Ovary (tissue), 9 donors: ENCODE results near the gene PLEKHN1. TPM values are rescaled to one million over a fixed set of nuclear protein-coding genes. Genes with fewer than 3 reads are reported as not detected.
"Not testable (repeated sequence)": the region's sequence is repeated elsewhere in the genome, so short reads cannot be mapped to it uniquely, and the experiment has no call there.

Experiments
- DNase-seq, 5 donors: peaks; one replicate each; pipeline ENCODE4 v3.0.0-alpha.2; 2019 to 2020
- H3K27ac ChIP-seq, 2 donors: fragments of 200-600 bp; one replicate each; pipeline versions ENCODE4 v1.5.1 to v1.8.0; 2019 to 2022
- H3K27me3 ChIP-seq: fragments of 200-600 bp; one replicate; pipeline ENCODE4 v1.8.0; 2022
- H3K36me3 ChIP-seq: fragments of 200-600 bp; sonication (generic); one replicate; pipeline ENCODE4 v1.5.1; 2019
- H3K4me1 ChIP-seq: one replicate; pipeline ENCODE4 v1.8.1; 2013; ENCODE audit warnings: mild to moderate bottlenecking, moderate library complexity; ENCODE audit not compliant: insufficient read depth
- H3K4me3 ChIP-seq: fragments of 200-600 bp; sonication (generic); one replicate; pipeline ENCODE4 v1.5.1; 2017
- H3K9me3 ChIP-seq, 2 donors: fragments of 200-600 bp in 1 of 2; sonication (generic) in 1 of 2; one replicate each; pipeline versions ENCODE4 v1.5.1 to v1.8.1; 2013 to 2019; ENCODE audit warnings: mild to moderate bottlenecking in 1 of 2, moderate library complexity in 1 of 2
- CTCF ChIP-seq, 3 donors: fragments of 450-650 bp in 2 of 3; fragments of 200-600 bp in 1 of 3; IDR thresholded peaks; one replicate each; pipeline versions ENCODE4 v1.5.1 to v1.8.0; 2016 to 2022; ENCODE audit warnings: antibody characterized with exemption in 3 of 3, mild to moderate bottlenecking in 1 of 3
- EP300 ChIP-seq: sonication (generic); formaldehyde crosslinking; IDR thresholded peaks from one replicate; pipeline ENCODE4 v1.6.1; 2017; ENCODE audit warnings: antibody characterized with exemption
- POLR2A ChIP-seq: fragments of 450-650 bp; IDR thresholded peaks from one replicate; pipeline ENCODE4 v1.6.1; 2017; ENCODE audit warnings: antibody characterized with exemption, mild to moderate bottlenecking, moderate library complexity
- WGBS, 3 donors: extraction: QIAGEN DNeasy Blood & Tissue Kit in 1 of 3; methylation state at CpG; one replicate each; pipeline versions ENCODE4 v1.1.5 to v1.1.7; 2013 to 2017; 5-methylcytosine and 5-hydroxymethylcytosine counted together
- intact Hi-C, 4 donors: fragments of 100-400 bp; cut with DNase I; formaldehyde crosslinking; loops; one replicate each; pipeline versions ENCODE4 v1.11.0 to v1.15.1; 2022 to 2023
- polyA plus RNA-seq, 2 donors: library from polyadenylated mRNA; stranded (reverse); fragments of 200-250 nt in 1 of 2; fragments of 350-450 nt in 1 of 2; fragmentation: Illumina TruSeq in 1 of 2; extraction: RNeasy Lipid Tissue Mini Kit (QIAGEN cat#74804) in 1 of 2; gene quantifications; one replicate each; pipeline ENCODE4 v1.2.3, GENCODE V29; 2013 to 2014
- total RNA-seq, 7 donors: library from RNA; depleted of rRNA in 2 of 7; stranded (reverse); fragments of >200 nt in 2 of 7; fragmentation: NEBNext Ultra II Directional in 3 of 7; extraction: Animal tissue kit (Norgen Biotek cat#: 25700) in 3 of 7; gene quantifications; one replicate each; pipeline versions ENCODE4 v1.1.0 to v1.2.4, GENCODE V29; 2016 to 2023
- donor health status: DM: no; HTN: no; CAD: no; lungs with moderate emphysema.
- donor health status: DM: no; HTN: no; CAD: no.
- donor health status: Bipolar disorder and iron deficiency.
- donor health status: DM: yes; HTN: yes; CAD: no.
- donor health status: DM: no; HTN: no; CAD: no.
- donor health status: DM: yes; HTN: yes; CAD: no.

PLEKHN1 gene
- total and polyA plus RNA-seq, 9 donors, result 0.10 to 0.34 (median 0.16) TPM; not detected in 3

GRCh38 chr1:944341-945325, 21.6 kb upstream of the PLEKHN1 start:
- Histone ChIP-seq H3K4me3 (no peak overlapping the region), H3K9me3 (no peaks in the 10 kb centered on the region), H3K27me3 (peaks cover 6% of the 10 kb centered on the region), H3K4me1 (peaks cover 30% of the 10 kb centered on the region), H3K27ac (no peak overlapping the region), H3K36me3 (no peaks in the 10 kb centered on the region)
- WGBS, 3 donors, result 18 to 26% (median 25%) methylated on average over 28 of the region's 28 CpGs
- peak; percentile 78 to 91 (median 87) for DNase-seq
- TF ChIP-seq POLR2A, result no peak
- no peak for TF ChIP-seq EP300
- no peak for TF ChIP-seq CTCF (IDR thresholded peaks at IDR 0.05)
- intact Hi-C loops, result no loop called here

GRCh38 chr1:945688-946556, 20.4 kb upstream of the PLEKHN1 start:
- H3K27me3 ChIP-seq, result peaks cover 6% of the 10 kb centered on the region
- no peak for TF ChIP-seq POLR2A
- no peak for TF ChIP-seq EP300
- no peak for TF ChIP-seq CTCF (IDR thresholded peaks at IDR 0.05)
- no peak for DNase-seq
- intact Hi-C loops, result no loop called here
- no peak overlapping the region for H3K4me3 ChIP-seq
- H3K4me1 ChIP-seq, result peaks cover 23% of the 10 kb centered on the region
- no peaks in the 10 kb centered on the region for H3K36me3 ChIP-seq
- no peaks in the 10 kb centered on the region for H3K9me3 ChIP-seq
- H3K27ac ChIP-seq, result no peak overlapping the region
- 95 to 97% (median 95%) methylated on average over 27 to 29 of the region's 29 CpGs for WGBS, 3 donors

GRCh38 chr1:946811-947210, 19.5 kb upstream of the PLEKHN1 start:
- H3K27me3 ChIP-seq, H3K36me3 ChIP-seq, H3K4me3 ChIP-seq, intact Hi-C loops, DNase-seq, H3K27ac ChIP-seq, H3K9me3 ChIP-seq: not testable (repeated sequence)
- H3K4me1 ChIP-seq, result peaks cover 20% of the 10 kb centered on the region
- 94 to 98% (median 96%) methylated on average over 13 of the region's 13 CpGs for WGBS, 3 donors

- Histone ChIP-seq H3K4me3 (no peak overlapping the region), H3K4me1 (peaks cover 15% of the 10 kb centered on the region), H3K27ac (no peak overlapping the region), H3K9me3 (no peaks in the 10 kb centered on the region), H3K36me3 (no peaks in the 10 kb centered on the region), H3K27me3 (no peaks in the 10 kb centered on the region)
- 94 to 98% (median 97%) methylated on average over 15 of the region's 15 CpGs for WGBS, 3 donors
- TF ChIP-seq EP300, result no peak
- DNase-seq, result no peak
- intact Hi-C loops, result no loop called here
Observed at GRCh38 chr1:947958-948357, 18.3 kb upstream of the PLEKHN1 start.

GRCh38 chr1:950268-950667, 16.0 kb upstream of the PLEKHN1 start:
- intact Hi-C loops, result no loop called here
- Histone ChIP-seq H3K27me3 (no peaks in the 10 kb centered on the region), H3K4me3 (no peak overlapping the region), H3K27ac (no peak overlapping the region), H3K36me3 (no peaks in the 10 kb centered on the region), H3K4me1 (peaks cover 1% of the 10 kb centered on the region), H3K9me3 (no peaks in the 10 kb centered on the region)
- no peak for DNase-seq
- no peak for TF ChIP-seq EP300
- TF ChIP-seq POLR2A, result no peak
- TF ChIP-seq CTCF (IDR thresholded peaks at IDR 0.05), result no peak
- WGBS, 3 donors, result 92 to 95% (median 93%) methylated on average over 9 of the region's 9 CpGs
